K562 (cell line): ENCODE results near the gene SERPINF2. TPM values are rescaled to one million over a fixed set of nuclear protein-coding genes. Genes with fewer than 3 reads are reported as not detected.

ENCODE experiments used
- ATAC-seq: fragments of 200-7000 bp; cut with Tn5 transposase; 3 replicates; pipeline ENCODE4 v1.9.1; 2020; ENCODE audit warnings: moderate library complexity
- BruUV-seq: library from RNA; stranded (reverse); fragments of 400-500 nt; replicated peaks from 2 replicates; lab custom pipeline; 2021; lab: Mats Ljungman, UMichigan
- CTCF ChIA-PET: fragments of 300-600 bp; formaldehyde crosslinking; extraction: SDS; loops from one replicate; lab custom pipeline; 2021; ENCODE audit warnings: low intra/inter-chr PET ratio; lab: Yijun Ruan, JAX
- POLR2A ChIA-PET: fragments of 300-600, 350-650 bp; sonication (Branson Sonifier 250); formaldehyde crosslinking; extraction: SDS; loops from one replicate; lab custom pipeline; 2021; ENCODE audit warnings: antibody characterized with exemption, inconsistent platforms; lab: Yijun Ruan, JAX
- DNase-seq, 4 experiments: peaks; one replicate each; pipeline versions ENCODE4 v3.0.0 to v3.0.0-alpha.2; 2011 to 2018; ENCODE audit warnings: low spot score in 3 of 4, mixed read lengths in 3 of 4; ENCODE audit errors: extremely low read depth in 1 of 4
- FAIRE-seq: peaks from 2 replicates; lab custom pipeline; 2011; peaks lifted over from hg19 to GRCh38; lab: Jason Lieb, UNC
- H2AFZ ChIP-seq: 2 replicates; pipeline ENCODE4 v1.6.0; 2011; ENCODE audit warnings: low read depth, low read length, control low read depth, inconsistent platforms
- H3K27ac ChIP-seq: fragments of 200-600 bp; 3 replicates; pipeline ENCODE4 v1.8.0; 2011; ENCODE audit warnings: low read depth, mild to moderate bottlenecking, control low read depth, inconsistent platforms, low read length, moderate library complexity, mixed read lengths; ENCODE audit errors: extremely low read depth
- H3K27me3 ChIP-seq, 2 experiments: fragments of 300-600 bp in 1 of 2; 2 replicates in 1 of 2; 3 replicates in 1 of 2; pipeline versions ENCODE4 v1.6.0 to v1.8.0; 2011; ENCODE audit warnings: inconsistent platforms in 2 of 2, low read length in 2 of 2, mild to moderate bottlenecking in 1 of 2, mixed read lengths in 1 of 2, moderate library complexity in 1 of 2; ENCODE audit not compliant: control insufficient read depth in 2 of 2, insufficient read depth in 2 of 2
- H3K36me3 ChIP-seq: fragments of 300-600 bp; 3 replicates; pipeline ENCODE4 v1.8.0; 2011; ENCODE audit warnings: mild to moderate bottlenecking, low read length, inconsistent platforms; ENCODE audit not compliant: control insufficient read depth, insufficient read depth
- H3K4me1 ChIP-seq, 2 experiments: fragments of 200-600 bp in 1 of 2; replicated peaks in 1 of 2; 2 replicates in 1 of 2; 3 replicates in 1 of 2; pipeline versions ENCODE4 v1.5.1 to v1.8.0; 2011; ENCODE audit warnings: inconsistent platforms in 2 of 2, low read length in 2 of 2, mild to moderate bottlenecking in 1 of 2, mixed read lengths in 1 of 2, moderate library complexity in 1 of 2; ENCODE audit not compliant: control insufficient read depth in 2 of 2, insufficient read depth in 2 of 2
- H3K4me2 ChIP-seq: 2 replicates; pipeline ENCODE4 v1.6.1; 2011; ENCODE audit warnings: low read length, control low read depth, inconsistent platforms, mixed read lengths; ENCODE audit not compliant: insufficient read depth
- H3K4me3 ChIP-seq: fragments of 200-600 bp; sonication (generic), shearing (Covaris generic); 2 replicates; pipeline ENCODE4 v1.5.1; 2016; ENCODE audit warnings: control low read depth, inconsistent platforms
- H3K79me2 ChIP-seq: fragments of 200-600 bp; 3 replicates; pipeline ENCODE4 v1.8.0; 2011; ENCODE audit warnings: low read length, inconsistent platforms; ENCODE audit not compliant: control insufficient read depth, insufficient read depth
- H3K9ac ChIP-seq, 2 experiments: 2 replicates each; pipeline versions ENCODE4 v1.6.0 to v1.6.1; 2011; ENCODE audit warnings: low read depth in 2 of 2, low read length in 2 of 2, control low read depth in 1 of 2, inconsistent platforms in 1 of 2, mild to moderate bottlenecking in 1 of 2, mixed read lengths in 1 of 2; ENCODE audit not compliant: insufficient read depth in 1 of 2
- H3K9me1 ChIP-seq: one replicate; pipeline ENCODE4 v1.6.0; 2011; ENCODE audit warnings: inconsistent platforms, mild to moderate bottlenecking, low read length, moderate library complexity; ENCODE audit not compliant: control insufficient read depth, insufficient read depth
- H3K9me3 ChIP-seq: replicated peaks from 2 replicates; pipeline ENCODE4 v1.5.1; 2011; ENCODE audit warnings: low read depth, low read length, inconsistent platforms; ENCODE audit not compliant: control insufficient read depth, insufficient read depth
- H4K20me1 ChIP-seq: replicated peaks from 2 replicates; pipeline ENCODE4 v1.6.1; 2011; ENCODE audit warnings: low read length, inconsistent platforms, mixed read lengths; ENCODE audit not compliant: control insufficient read depth, insufficient read depth
- ARID1B ChIP-seq: fragments of 450-650 bp; IDR thresholded peaks from 2 replicates; pipeline ENCODE4 v1.6.1; 2016; ENCODE audit warnings: antibody characterized with exemption, mild to moderate bottlenecking, inconsistent platforms
- CBX1 ChIP-seq: sonication (generic); IDR thresholded peaks from 2 replicates; pipeline ENCODE4 v1.6.1; 2016; ENCODE audit warnings: antibody characterized with exemption, low read depth, mild to moderate bottlenecking
- CEBPG ChIP-seq, 3 experiments: fragments of 200-800 bp in 1 of 3; sonication (Bioruptor generic) in 1 of 3; sonication (generic) in 1 of 3; formaldehyde crosslinking in 1 of 3; IDR thresholded peaks in 2 of 3; conservative IDR thresholded peaks in 1 of 3; 2 replicates each; pipeline versions ENCODE4 v1.6.1 to v1.8.0; 2016 to 2022; ENCODE audit warnings: missing compliant biosample characterization in 2 of 3, missing genetic modification characterization in 2 of 3, mild to moderate bottlenecking in 1 of 3, missing genetic modification reagents in 1 of 3
- CREB5 ChIP-seq: fragments of 250-450 bp; sonication (Bioruptor Pico); IDR thresholded peaks from 2 replicates; pipeline ENCODE4 v1.5.0; 2020; ENCODE audit warnings: mild to moderate bottlenecking
- DPF2 ChIP-seq: fragments of 450-650 bp; IDR thresholded peaks from 2 replicates; pipeline ENCODE4 v1.6.1; 2016
- EGR1 ChIP-seq: fragments of 450-650 bp; conservative IDR thresholded peaks from 2 replicates; pipeline ENCODE4 v1.6.1; 2017; ENCODE audit warnings: mild to moderate bottlenecking
- ELF2 ChIP-seq: fragments of 250-450 bp; sonication (Bioruptor Pico); IDR thresholded peaks from 2 replicates; pipeline ENCODE4 v1.5.0; 2021; ENCODE audit warnings: mild to moderate bottlenecking
- FOSL1 ChIP-seq: fragments of 200-800 bp; sonication (Bioruptor generic); conservative IDR thresholded peaks from 2 replicates; pipeline ENCODE4 v1.6.1; 2016; ENCODE audit warnings: missing genetic modification characterization, missing compliant biosample characterization
- FOXK1 ChIP-seq: sonication (generic); formaldehyde crosslinking; IDR thresholded peaks from 2 replicates; pipeline ENCODE4 v1.8.0; 2022; ENCODE audit warnings: missing genetic modification reagents, mild to moderate bottlenecking, borderline replicate concordance
- HDGF ChIP-seq: fragments of 450-650 bp; IDR thresholded peaks from 2 replicates; pipeline ENCODE4 v1.6.1; 2016
- KDM1A ChIP-seq, 2 experiments: fragments of 450-650 bp; IDR thresholded peaks; 2 replicates each; pipeline ENCODE4 v1.6.1; 2016; ENCODE audit warnings: mild to moderate bottlenecking in 2 of 2
- RBM25 ChIP-seq: fragments of 200-400 bp; formaldehyde crosslinking; IDR thresholded peaks from 2 replicates; pipeline ENCODE4 v1.6.1; 2018; ENCODE audit warnings: low read length, low read depth, moderate library complexity; ENCODE audit not compliant: severe bottlenecking
- RCOR1 ChIP-seq, 2 experiments: IDR thresholded peaks; 2 replicates each; pipeline ENCODE4 v1.6.1; 2012; ENCODE audit warnings: low read depth in 2 of 2, low read length in 2 of 2, borderline replicate concordance in 1 of 2, improper control_type of control experiment in 1 of 2
- SAP30 ChIP-seq: fragments of 200-600 bp; sonication (generic); IDR thresholded peaks from 2 replicates; pipeline ENCODE4 v1.6.1; 2012; ENCODE audit warnings: borderline replicate concordance, low read depth, mild to moderate bottlenecking, moderate library complexity, low read length, control low read depth, inconsistent platforms; ENCODE audit not compliant: insufficient read depth, poor library complexity, severe bottlenecking
- SMARCA4 ChIP-seq: fragments of 450-650 bp; IDR thresholded peaks from 2 replicates; pipeline ENCODE4 v1.6.1; 2016
- SMARCA5 ChIP-seq: fragments of 450-650 bp; IDR thresholded peaks from 2 replicates; pipeline ENCODE4 v1.6.1; 2016
- WHSC1 ChIP-seq: IDR thresholded peaks from one replicate; pipeline ENCODE4 v1.6.1; 2012; ENCODE audit warnings: low read length, control low read depth, inconsistent platforms
- ZFX ChIP-seq: sonication (generic); formaldehyde crosslinking; IDR thresholded peaks from 2 replicates; pipeline ENCODE4 v1.8.0; 2022; ENCODE audit warnings: mild to moderate bottlenecking, missing genetic modification reagents, moderate library complexity
- ZNF217 ChIP-seq: sonication (generic); formaldehyde crosslinking; IDR thresholded peaks from 2 replicates; pipeline ENCODE4 v1.8.0; 2022; ENCODE audit warnings: mild to moderate bottlenecking, missing genetic modification reagents
- WGBS: fragments of 100-300 bp; shearing (Covaris generic); methylation state at CpG from one replicate; pipeline ENCODE4 v1.1.6; 2016; ENCODE audit warnings: low coverage, mixed read lengths; ENCODE audit not compliant: insufficient coverage; ENCODE audit errors: missing lambda C conversion rate; 5-methylcytosine and 5-hydroxymethylcytosine counted together
- in situ Hi-C: fragments of 300-500 bp; cut with MboI; formaldehyde crosslinking; loops from 4 replicates; pipeline ENCODE4 v1.15.0; 2018; ENCODE audit warnings: inconsistent platforms, mixed read lengths
- intact Hi-C: fragments of 100-400 bp; cut with micrococcal nuclease; formaldehyde crosslinking; loops from 2 replicates; pipeline ENCODE4 v1.14.2; 2022
- polyA plus RNA-seq, 8 experiments: library from polyadenylated mRNA; depleted of rRNA in 4 of 8; stranded (reverse) in 5 of 8; unstranded in 3 of 8; fragments of >200 nt; fragmentation: Nextera tagmentation in 2 of 8; fragmentation: Illumina TruSeq in 1 of 8; extraction: Ambion mirVana in 2 of 8; extraction: Trizol in 1 of 8; gene quantifications; 2 replicates each; pipeline versions ENCODE4 v1.2.1 to v1.2.3, GENCODE V29; 2011 to 2014; ENCODE audit warnings: inconsistent platforms in 1 of 8, missing spikeins in 1 of 8
- total RNA-seq, 7 experiments: library from RNA; depleted of rRNA in 6 of 7; stranded (reverse); fragments of >200 nt in 6 of 7; fragmentation: Illumina TruSeq in 2 of 7; extraction: Trizol in 2 of 7; gene quantifications; 2 replicates each; pipeline versions ENCODE4 v1.2.1 to v1.2.3, GENCODE V29; 2011 to 2021; ENCODE audit warnings: low replicate concordance in 1 of 7
- TF ChIP-seq, protein P1 (sequence below): fragments of 450-650 bp; IDR thresholded peaks from 2 replicates; pipeline ENCODE4 v1.6.1; 2016; ENCODE audit warnings: missing biosample characterization, missing genetic modification characterization

SERPINF2 gene
- total and polyA plus RNA-seq, 9 of the 15 experiments (the other 6 are each of a cell fraction or from before 2014, with no cell fraction given) = 0.22 TPM; not detected in 8

DNA sequence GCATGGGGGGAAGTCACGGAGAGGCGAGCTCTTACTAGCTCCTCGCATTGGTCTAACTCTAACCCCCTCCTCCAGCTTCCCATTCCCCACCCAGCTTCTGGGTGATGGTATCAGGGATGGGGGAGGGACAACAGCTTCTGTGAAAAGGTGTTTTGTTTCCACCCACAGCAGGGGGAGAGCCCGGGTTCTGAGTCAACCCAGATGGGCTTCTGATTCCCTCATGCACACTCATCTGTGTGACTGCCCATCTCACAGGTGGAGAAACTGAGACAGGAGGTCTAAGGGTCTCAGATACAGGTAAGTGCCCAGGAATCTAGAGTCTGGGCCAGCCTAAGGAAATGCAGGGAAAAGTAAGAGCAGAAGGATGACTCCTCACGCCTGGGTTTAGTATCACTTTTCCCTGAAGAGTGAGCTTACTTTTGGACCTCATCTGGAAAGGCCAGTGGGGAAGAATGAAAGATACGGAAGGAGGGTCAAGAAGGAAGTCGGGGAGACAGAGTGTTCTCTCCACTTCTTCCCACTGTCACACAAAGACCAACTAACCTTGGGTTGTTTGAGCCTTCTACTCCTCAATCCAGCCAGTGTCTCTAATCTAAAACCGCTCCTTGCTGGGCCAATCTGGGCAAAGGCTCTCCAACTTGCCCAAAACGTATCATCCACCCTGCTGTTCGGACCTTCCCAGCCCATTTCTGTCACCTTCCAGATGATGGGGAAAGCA, 29.4 kb upstream of the SERPINF2 start:
- peaks cover 44% of the 10 kb centered on the region for H3K79me2 ChIP-seq
- H4K20me1 ChIP-seq = 0 out of 2 replicates have a peak, but pooled peaks cover 3% of the 10 kb centered on the region
- no peaks in the 10 kb centered on the region for H3K27me3 ChIP-seq
- H3K4me1 ChIP-seq = peaks cover 37 to 65% of the 10 kb centered on the region in 2 experiments
- in situ Hi-C loops = loop anchor here (5.0 to 10.0 kb wide), 2 partner anchors 41 to 321 kb away; partner anchors contain the start of gene DPH1
- POLR2A ChIA-PET = interaction anchor here (0.7 to 1.6 kb wide), 8 partner anchors 9 to 99 kb away, joined by 3 to 12 read pairs (median 3); partner anchors contain the start of gene RILP
- CTCF ChIA-PET = interaction anchor here (1.2 kb wide), 1 partner anchor 152 kb away, joined by 3 read pairs; no protein-coding TSS in a partner anchor
- BruUV-seq = TSS peak; percentile 53
- H3K9me3 ChIP-seq = no peaks in the 10 kb centered on the region
- ATAC-seq (no peak), DNase-seq (peak; percentile 38 to 70 (median 46)), FAIRE-seq (peak; percentile 48)
- H3K4me3 ChIP-seq = peak overlapping the region; percentile 85; the same call in 1 of the 2 replicates
- no peaks in the 10 kb centered on the region for H3K9me1 ChIP-seq
- H3K27ac ChIP-seq = peak overlapping the region; percentile 88
- no peak overlapping the region for H2AFZ ChIP-seq
- peaks cover 25% of the 10 kb centered on the region; the same call in 2 of the 3 replicates for H3K36me3 ChIP-seq
- 22% methylated on average over 10 of the region's 10 CpGs for WGBS
- intact Hi-C loops = no loop called here
- peak overlapping the region; percentile 89 for H3K4me2 ChIP-seq
- H3K9ac ChIP-seq = peak overlapping the region; percentile 70 to 90
- 0 out of 2 replicates have a peak, but pooled peaks have one; percentile 27 for TF ChIP-seq FOXK1 (CRISPR knock-in tag)
- peak; percentile 29; the same call in 1 of the 2 replicates for TF ChIP-seq DPF2
- TF ChIP-seq FOSL1 = peak; percentile 61
- TF ChIP-seq RCOR1 (IDR thresholded peaks at IDR 0.05; ENCODE audit: borderline replicate concordance in 1 of 2, low read depth in 2 of 2, low read length in 2 of 2) = peak in 1 of 2 experiments; percentile 70; a peak in 2 of 4 replicates
- TF ChIP-seq RBM25 = peak; percentile 66
- no peak for TF ChIP-seq WHSC1
- no peak for TF ChIP-seq CEBPG (CRISPR knock-in tag; IDR thresholded peaks at IDR 0.05)
- no peak for TF ChIP-seq CEBPG (tag; conservative IDR thresholded peaks at IDR 0.05 in 1 of 2, IDR thresholded peaks at IDR 0.05 in 1 of 2)
- TF ChIP-seq SAP30 = no peak
- 0 out of 2 replicates have a peak, but pooled peaks have one; percentile 6 for TF ChIP-seq ZFX
- TF ChIP-seq SMARCA4 = 0 out of 2 replicates have a peak, but pooled peaks have one; percentile 23
- peak; percentile 30; the same call in 1 of the 2 replicates for TF ChIP-seq SMARCA5
- TF ChIP-seq ZNF217 (CRISPR knock-in tag) = no peak
- 0 out of 2 replicates have a peak, but pooled peaks have one; percentile 29 for TF ChIP-seq ARID1B
- TF ChIP-seq CBX1 = peak; percentile 67; the same call in 1 of the 2 replicates
- TF ChIP-seq EGR1 = 0 out of 2 replicates have a peak, but pooled peaks have one; percentile 24
- TF ChIP-seq HDGF = 0 out of 2 replicates have a peak, but pooled peaks have one; percentile 56
- peak in 1 of 2 experiments; percentile 63; a peak in 3 of 4 replicates for TF ChIP-seq KDM1A (IDR thresholded peaks at IDR 0.05)
- TF ChIP-seq, protein P1, sequence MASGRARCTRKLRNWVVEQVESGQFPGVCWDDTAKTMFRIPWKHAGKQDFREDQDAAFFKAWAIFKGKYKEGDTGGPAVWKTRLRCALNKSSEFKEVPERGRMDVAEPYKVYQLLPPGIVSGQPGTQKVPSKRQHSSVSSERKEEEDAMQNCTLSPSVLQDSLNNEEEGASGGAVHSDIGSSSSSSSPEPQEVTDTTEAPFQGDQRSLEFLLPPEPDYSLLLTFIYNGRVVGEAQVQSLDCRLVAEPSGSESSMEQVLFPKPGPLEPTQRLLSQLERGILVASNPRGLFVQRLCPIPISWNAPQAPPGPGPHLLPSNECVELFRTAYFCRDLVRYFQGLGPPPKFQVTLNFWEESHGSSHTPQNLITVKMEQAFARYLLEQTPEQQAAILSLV = no peak
- no peak for TF ChIP-seq CREB5 (CRISPR knock-in tag)
- 0 out of 2 replicates have a peak, but pooled peaks have one; percentile 52 for TF ChIP-seq ELF2
